Transverse colon (tissue), 3 donors: ENCODE measurements around the gene SP1.

Experiments used
- POLR2A ChIP-seq: fragments of 450-650 bp; IDR thresholded peaks from one replicate; pipeline ENCODE4 v1.6.1; 2016; ENCODE audit warnings: antibody characterized with exemption, mild to moderate bottlenecking, moderate library complexity
- TF ChIP-seq, protein P1 (sequence below), 5 experiments: fragments of 200-600 bp in 3 of 5; fragments of 450-650 bp in 2 of 5; sonication (generic) in 3 of 5; IDR thresholded peaks; 1 replicate in 2 of 5; 2 replicates in 3 of 5; pipeline ENCODE4 v1.5.1; 2016 to 2017; ENCODE audit warnings: antibody characterized with exemption in 5 of 5, inconsistent platforms in 3 of 5, mild to moderate bottlenecking in 2 of 5, moderate library complexity in 1 of 5

GRCh38 chr12:53378724-53379388, 1.1 kb upstream of the SP1 start:
- TF ChIP-seq, protein P1, sequence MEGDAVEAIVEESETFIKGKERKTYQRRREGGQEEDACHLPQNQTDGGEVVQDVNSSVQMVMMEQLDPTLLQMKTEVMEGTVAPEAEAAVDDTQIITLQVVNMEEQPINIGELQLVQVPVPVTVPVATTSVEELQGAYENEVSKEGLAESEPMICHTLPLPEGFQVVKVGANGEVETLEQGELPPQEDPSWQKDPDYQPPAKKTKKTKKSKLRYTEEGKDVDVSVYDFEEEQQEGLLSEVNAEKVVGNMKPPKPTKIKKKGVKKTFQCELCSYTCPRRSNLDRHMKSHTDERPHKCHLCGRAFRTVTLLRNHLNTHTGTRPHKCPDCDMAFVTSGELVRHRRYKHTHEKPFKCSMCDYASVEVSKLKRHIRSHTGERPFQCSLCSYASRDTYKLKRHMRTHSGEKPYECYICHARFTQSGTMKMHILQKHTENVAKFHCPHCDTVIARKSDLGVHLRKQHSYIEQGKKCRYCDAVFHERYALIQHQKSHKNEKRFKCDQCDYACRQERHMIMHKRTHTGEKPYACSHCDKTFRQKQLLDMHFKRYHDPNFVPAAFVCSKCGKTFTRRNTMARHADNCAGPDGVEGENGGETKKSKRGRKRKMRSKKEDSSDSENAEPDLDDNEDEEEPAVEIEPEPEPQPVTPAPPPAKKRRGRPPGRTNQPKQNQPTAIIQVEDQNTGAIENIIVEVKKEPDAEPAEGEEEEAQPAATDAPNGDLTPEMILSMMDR (IDR thresholded peaks at IDR 0.05), result no peak
- TF ChIP-seq POLR2A, result no peak
